Smooth muscle cell of the brain vasculature (primary cell): ENCODE data around the gene MRPS11.
A peak's percentile ranks its signal among the peaks of the same experiment; 100 is the strongest.
"Not testable (repeated sequence)": the region's sequence is repeated elsewhere in the genome, so short reads cannot be mapped to it uniquely, and the experiment has no call there.

ENCODE experiments used
- DNase-seq: peaks from one replicate; pipeline ENCODE4 v3.0.0-alpha.2; 2012; ENCODE audit warnings: low read depth, low spot score

MRPS11 gene

GRCh38 chr15:88467073-88467934 lies at the start of gene MRPS11, which contains the start of gene MRPL46:
MRPS11 (plus strand) TSS chr15:88467708; CDS start chr15:88467718, 10 bp downstream.
MRPL46 (minus strand) TSS chr15:88467388; CDS start chr15:88467377, 11 bp downstream.
- DNase-seq, result peak; percentile 70

- DNase-seq, result no peak
Observed at GRCh38 chr15:88419830-88420229, 47.7 kb upstream of the MRPS11 start.

- no peak for DNase-seq
Observed at GRCh38 chr15:88423331-88423730, 44.2 kb upstream of the MRPS11 start.

- DNase-seq, result no peak
Observed at GRCh38 chr15:88426304-88426703, 41.2 kb upstream of the MRPS11 start.

- DNase-seq, result no peak
Observed at GRCh38 chr15:88428053-88428452, 39.5 kb upstream of the MRPS11 start.

GRCh38 chr15:88428805-88429605 lies 38.5 kb upstream of the MRPS11 start:
- no peak for DNase-seq

- no peak for DNase-seq
Observed at GRCh38 chr15:88430051-88430450, 37.5 kb upstream of the MRPS11 start.

- DNase-seq, result no peak
Observed at GRCh38 chr15:88431441-88431840, 36.1 kb upstream of the MRPS11 start.

GRCh38 chr15:88433046-88433685 lies 34.3 kb upstream of the MRPS11 start:
- no peak for DNase-seq

GRCh38 chr15:88434106-88434505 lies 33.4 kb upstream of the MRPS11 start:
- DNase-seq, result not testable (repeated sequence)

GRCh38 chr15:88438181-88438580 lies 29.3 kb upstream of the MRPS11 start:
- DNase-seq, result no peak

GRCh38 chr15:88440021-88440420 lies 27.5 kb upstream of the MRPS11 start:
- no peak for DNase-seq

- no peak for DNase-seq
Observed at GRCh38 chr15:88441076-88441730, 26.3 kb upstream of the MRPS11 start.

GRCh38 chr15:88447206-88447605 lies 20.3 kb upstream of the MRPS11 start:
- DNase-seq, result no peak

- no peak for DNase-seq
Observed at GRCh38 chr15:88447741-88448140, 19.8 kb upstream of the MRPS11 start.

- no peak for DNase-seq
Observed at GRCh38 chr15:88448991-88449461, 18.5 kb upstream of the MRPS11 start.

GRCh38 chr15:88449581-88449980 lies 17.9 kb upstream of the MRPS11 start:
- DNase-seq, result no peak

- no peak for DNase-seq
Observed at GRCh38 chr15:88450125-88450798, 17.2 kb upstream of the MRPS11 start.

- DNase-seq, result no peak
Observed at GRCh38 chr15:88453651-88454050, 13.9 kb upstream of the MRPS11 start.

- DNase-seq, result no peak
Observed at GRCh38 chr15:88454236-88454635, 13.3 kb upstream of the MRPS11 start.
